HUES48 (cell line): Measurements from ENCODE around the gene FABP3.

Experiments used
- H3K27ac ChIP-seq: one replicate; pipeline ENCODE4 v1.7.0; 2013; ENCODE audit warnings: low read depth, low read length, inconsistent platforms
- H3K27me3 ChIP-seq: 2 replicates; pipeline ENCODE4 v1.6.1; 2013; ENCODE audit warnings: mild to moderate bottlenecking, low read length; ENCODE audit not compliant: control insufficient read depth, insufficient read depth
- H3K36me3 ChIP-seq: 2 replicates; pipeline ENCODE4 v1.6.1; 2013; ENCODE audit warnings: low read length; ENCODE audit not compliant: control insufficient read depth, insufficient read depth
- H3K4me1 ChIP-seq: 2 replicates; pipeline ENCODE4 v1.6.1; 2013; ENCODE audit warnings: mild to moderate bottlenecking, low read length; ENCODE audit not compliant: control insufficient read depth, insufficient read depth
- H3K4me3 ChIP-seq: 2 replicates; pipeline ENCODE4 v1.5.1; 2013; ENCODE audit warnings: mild to moderate bottlenecking, low read depth, low read length
- H3K9ac ChIP-seq: 2 replicates; pipeline ENCODE4 v1.6.1; 2013; ENCODE audit warnings: mild to moderate bottlenecking, low read depth, low read length, moderate library complexity
- H3K9me3 ChIP-seq: 2 replicates; pipeline ENCODE4 v1.6.1; 2013; ENCODE audit warnings: low read length; ENCODE audit not compliant: control insufficient read depth, insufficient read depth

Gene FABP3

GRCh38 chr1:31371121-31371959 lies 1.5 kb downstream of the FABP3 start:
- H3K4me3 ChIP-seq, result no peak overlapping the region
- peaks cover 40% of the 10 kb centered on the region for H3K4me1 ChIP-seq
- H3K27me3 ChIP-seq, result peaks cover 3% of the 10 kb centered on the region; the same call in 1 of the 2 replicates
- peaks cover 19% of the 10 kb centered on the region for H3K36me3 ChIP-seq
- H3K9me3 ChIP-seq, result no peaks in the 10 kb centered on the region
- no peak overlapping the region for H3K9ac ChIP-seq
- no peak overlapping the region for H3K27ac ChIP-seq

GRCh38 chr1:31370565-31370964 lies 2.3 kb downstream of the FABP3 start:
- no peak overlapping the region for H3K9ac ChIP-seq
- H3K27ac ChIP-seq, result no peak overlapping the region
- no peaks in the 10 kb centered on the region for H3K9me3 ChIP-seq
- H3K4me3 ChIP-seq, result no peak overlapping the region
- H3K27me3 ChIP-seq, result peaks cover 3% of the 10 kb centered on the region; the same call in 1 of the 2 replicates
- H3K36me3 ChIP-seq, result peaks cover 26% of the 10 kb centered on the region
- peaks cover 39% of the 10 kb centered on the region for H3K4me1 ChIP-seq

DNA sequence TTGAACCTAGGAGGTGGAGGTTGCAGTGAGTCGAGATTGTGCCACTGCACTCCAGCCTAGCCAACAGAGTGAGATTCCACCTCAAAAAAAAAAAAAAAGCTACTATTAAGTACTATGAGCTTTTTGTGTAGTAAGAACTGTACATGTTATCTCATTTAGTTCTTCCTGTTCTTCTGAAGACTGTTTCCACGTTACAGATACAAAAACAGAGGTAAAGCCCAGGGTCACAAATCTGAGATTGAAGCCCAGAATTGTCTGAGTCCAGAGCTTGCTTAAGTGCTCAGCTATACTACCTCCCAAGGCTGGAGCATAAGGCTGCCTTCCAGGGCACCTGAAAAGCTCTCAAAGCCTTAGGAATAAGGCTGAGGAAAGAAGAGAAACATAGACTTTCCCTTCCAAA lies 2.9 kb downstream of the FABP3 start:
- Histone ChIP-seq H3K4me1 (peaks cover 39% of the 10 kb centered on the region), H3K9ac (no peak overlapping the region), H3K4me3 (no peak overlapping the region), H3K27ac (no peak overlapping the region), H3K36me3 (peaks cover 32% of the 10 kb centered on the region), H3K9me3 (no peaks in the 10 kb centered on the region), H3K27me3 (peaks cover 3% of the 10 kb centered on the region; the same call in 1 of the 2 replicates)

GRCh38 chr1:31368611-31369107 lies 4.2 kb downstream of the FABP3 start:
- Histone ChIP-seq H3K27ac (no peak overlapping the region), H3K4me1 (peaks cover 26% of the 10 kb centered on the region), H3K27me3 (peaks cover 3% of the 10 kb centered on the region; the same call in 1 of the 2 replicates), H3K9me3 (no peaks in the 10 kb centered on the region), H3K9ac (no peak overlapping the region), H3K4me3 (no peak overlapping the region), H3K36me3 (peaks cover 45% of the 10 kb centered on the region)

- Histone ChIP-seq H3K4me3 (no peak overlapping the region), H3K27me3 (no peaks in the 10 kb centered on the region), H3K4me1 (peaks cover 12% of the 10 kb centered on the region), H3K9ac (no peak overlapping the region), H3K9me3 (no peaks in the 10 kb centered on the region), H3K36me3 (peaks cover 57% of the 10 kb centered on the region), H3K27ac (peak overlapping the region; percentile 64)
Measured at GRCh38 chr1:31366796-31367195, 6.1 kb downstream of the FABP3 start.

DNA sequence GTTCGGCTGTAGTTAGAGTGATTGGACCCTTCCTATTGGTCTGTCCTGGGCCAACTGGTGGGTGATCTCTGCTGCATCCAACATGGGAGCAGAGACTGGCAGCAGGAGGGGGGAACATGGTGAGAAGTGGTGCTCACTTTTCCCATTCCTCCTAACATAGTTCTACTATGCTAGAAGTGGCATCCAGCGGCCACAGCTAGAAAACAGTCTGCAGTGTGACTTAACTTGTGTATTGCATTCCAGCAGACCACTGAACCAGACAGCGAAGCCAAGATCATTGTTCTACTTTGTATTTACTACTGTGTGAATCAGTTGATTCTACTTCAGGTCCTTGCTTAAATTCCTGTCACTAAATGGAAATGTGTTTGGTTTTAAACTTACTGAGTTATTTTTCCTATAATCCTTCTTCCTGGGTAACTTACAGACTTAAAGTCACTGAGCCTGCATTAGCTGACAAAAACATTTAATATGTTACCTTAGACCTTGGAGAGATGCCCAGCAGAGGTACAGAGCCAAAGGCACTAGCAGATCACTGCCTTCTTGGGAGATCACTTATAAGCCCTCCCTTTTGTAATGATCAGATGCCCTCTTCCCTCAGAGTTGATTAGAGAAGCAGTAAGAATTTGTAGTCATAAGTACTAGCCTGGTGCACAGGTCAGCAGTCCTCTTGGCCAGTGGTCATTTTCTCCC lies 8.2 kb downstream of the FABP3 start:
- no peak overlapping the region for H3K27ac ChIP-seq
- H3K9ac ChIP-seq, result no peak overlapping the region
- H3K27me3 ChIP-seq, result no peaks in the 10 kb centered on the region
- no peak overlapping the region for H3K4me3 ChIP-seq
- peaks cover 12% of the 10 kb centered on the region for H3K4me1 ChIP-seq
- H3K9me3 ChIP-seq, result no peaks in the 10 kb centered on the region
- H3K36me3 ChIP-seq, result peaks cover 62% of the 10 kb centered on the region

- Histone ChIP-seq H3K27ac (no peak overlapping the region), H3K36me3 (peaks cover 49% of the 10 kb centered on the region), H3K27me3 (no peaks in the 10 kb centered on the region), H3K9me3 (no peaks in the 10 kb centered on the region), H3K9ac (no peak overlapping the region), H3K4me1 (peaks cover 11% of the 10 kb centered on the region), H3K4me3 (no peak overlapping the region)
Measured at GRCh38 chr1:31362032-31362431, 10.8 kb downstream of the FABP3 start.

DNA sequence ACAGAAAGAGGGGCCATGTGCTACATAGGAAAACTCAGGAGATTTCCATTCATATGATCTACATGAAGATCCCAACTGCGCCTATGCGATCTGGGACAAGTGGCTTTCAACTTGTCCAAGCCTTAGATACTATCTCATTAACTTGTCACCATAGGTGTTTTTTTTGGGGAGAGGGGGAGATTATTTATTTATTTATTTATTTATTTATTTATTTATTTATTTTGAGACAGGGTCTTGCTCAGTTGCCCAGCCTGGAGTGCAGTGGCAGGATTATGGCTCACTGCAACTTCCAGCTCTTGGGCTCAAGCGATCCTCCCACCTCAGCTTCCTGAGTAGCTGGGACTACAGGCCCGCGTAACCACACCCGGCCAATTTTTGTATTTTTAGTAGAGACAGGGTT lies 11.3 kb downstream of the FABP3 start:
- no peaks in the 10 kb centered on the region for H3K9me3 ChIP-seq
- no peak overlapping the region for H3K9ac ChIP-seq
- peaks cover 52% of the 10 kb centered on the region for H3K36me3 ChIP-seq
- H3K4me1 ChIP-seq, result peaks cover 7% of the 10 kb centered on the region
- H3K4me3 ChIP-seq, result no peak overlapping the region
- H3K27ac ChIP-seq, result no peak overlapping the region
- no peaks in the 10 kb centered on the region for H3K27me3 ChIP-seq

DNA sequence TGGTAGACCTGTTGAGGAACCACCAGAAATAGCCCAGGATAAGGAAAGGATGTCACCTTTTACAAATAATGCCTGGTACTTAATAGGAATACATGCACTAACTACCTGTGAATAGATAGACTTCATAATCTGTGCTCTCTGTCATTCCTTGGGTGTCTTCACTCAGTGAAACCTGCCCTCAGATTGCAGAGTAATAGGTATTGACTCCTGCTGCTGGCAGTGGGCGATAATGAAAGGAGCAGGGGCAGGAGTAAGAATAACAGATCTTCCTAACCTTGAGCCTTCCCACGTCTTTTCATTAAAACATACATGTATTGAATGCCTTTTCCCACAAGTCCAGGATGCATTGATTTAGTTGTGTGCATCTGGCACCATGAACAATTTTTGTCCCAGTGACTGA lies 16.4 kb downstream of the FABP3 start:
- no peak overlapping the region for H3K27ac ChIP-seq
- no peak overlapping the region for H3K9ac ChIP-seq
- H3K4me3 ChIP-seq, result no peak overlapping the region
- H3K4me1 ChIP-seq, result no peaks in the 10 kb centered on the region
- no peaks in the 10 kb centered on the region for H3K9me3 ChIP-seq
- H3K27me3 ChIP-seq, result no peaks in the 10 kb centered on the region
- H3K36me3 ChIP-seq, result peaks cover 48% of the 10 kb centered on the region

DNA sequence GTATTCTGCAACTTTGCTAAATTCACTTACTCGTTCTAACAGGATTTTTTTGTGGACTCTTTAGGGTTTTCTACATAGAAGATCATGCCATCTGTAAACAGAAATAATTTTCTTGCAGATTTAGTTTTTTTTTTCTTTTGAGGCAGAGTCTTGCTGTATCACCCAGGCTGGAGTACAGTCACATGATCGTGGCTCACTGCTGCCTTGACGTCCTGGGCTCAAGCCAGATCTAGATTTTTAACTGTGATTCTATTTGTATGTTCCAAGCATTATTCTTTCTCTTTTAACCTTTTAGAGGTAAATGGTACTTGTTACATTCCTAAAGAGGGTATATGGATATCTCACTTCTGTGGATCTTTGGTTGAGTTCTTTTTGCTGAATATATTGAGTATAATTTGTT lies 18.6 kb downstream of the FABP3 start:
- Histone ChIP-seq H3K4me3 (no peak overlapping the region), H3K4me1 (no peaks in the 10 kb centered on the region), H3K27ac (no peak overlapping the region), H3K9ac (no peak overlapping the region), H3K27me3 (no peaks in the 10 kb centered on the region), H3K9me3 (no peaks in the 10 kb centered on the region), H3K36me3 (peaks cover 63% of the 10 kb centered on the region)

GRCh38 chr1:31348449-31348848 lies 24.4 kb downstream of the FABP3 start:
- no peak overlapping the region for H3K9ac ChIP-seq
- H3K27ac ChIP-seq, result no peak overlapping the region
- no peaks in the 10 kb centered on the region for H3K4me1 ChIP-seq
- no peak overlapping the region for H3K4me3 ChIP-seq
- no peaks in the 10 kb centered on the region for H3K27me3 ChIP-seq
- H3K36me3 ChIP-seq, result peaks cover 75% of the 10 kb centered on the region
- no peaks in the 10 kb centered on the region for H3K9me3 ChIP-seq
